Jurkat, Clone E6-1 (cell line): Measurements from ENCODE around the gene CD226. TPM values are rescaled to one million over a fixed set of nuclear protein-coding genes. Genes with fewer than 3 reads are reported as not detected.
"Not testable (repeated sequence)": the region's sequence is repeated elsewhere in the genome, so short reads cannot be mapped to it uniquely, and the experiment has no call there.

Source experiments
- DNase-seq: peaks from one replicate; pipeline ENCODE4 v3.0.0-alpha.2; 2011; ENCODE audit warnings: low read depth, low spot score
- H3K4me3 ChIP-seq: 2 replicates; pipeline ENCODE4 v1.5.1; 2011; ENCODE audit warnings: mild to moderate bottlenecking, low read length, control low read depth, moderate library complexity
- polyA plus RNA-seq: library from polyadenylated mRNA; unstranded; fragments of >200 nt; gene quantifications from one replicate; pipeline ENCODE4 v1.2.1, GENCODE V29; 2012; ENCODE audit warnings: missing spikeins; ENCODE audit not compliant: insufficient read length, insufficient read depth

The CD226 gene
- polyA plus RNA-seq: not detected

DNA sequence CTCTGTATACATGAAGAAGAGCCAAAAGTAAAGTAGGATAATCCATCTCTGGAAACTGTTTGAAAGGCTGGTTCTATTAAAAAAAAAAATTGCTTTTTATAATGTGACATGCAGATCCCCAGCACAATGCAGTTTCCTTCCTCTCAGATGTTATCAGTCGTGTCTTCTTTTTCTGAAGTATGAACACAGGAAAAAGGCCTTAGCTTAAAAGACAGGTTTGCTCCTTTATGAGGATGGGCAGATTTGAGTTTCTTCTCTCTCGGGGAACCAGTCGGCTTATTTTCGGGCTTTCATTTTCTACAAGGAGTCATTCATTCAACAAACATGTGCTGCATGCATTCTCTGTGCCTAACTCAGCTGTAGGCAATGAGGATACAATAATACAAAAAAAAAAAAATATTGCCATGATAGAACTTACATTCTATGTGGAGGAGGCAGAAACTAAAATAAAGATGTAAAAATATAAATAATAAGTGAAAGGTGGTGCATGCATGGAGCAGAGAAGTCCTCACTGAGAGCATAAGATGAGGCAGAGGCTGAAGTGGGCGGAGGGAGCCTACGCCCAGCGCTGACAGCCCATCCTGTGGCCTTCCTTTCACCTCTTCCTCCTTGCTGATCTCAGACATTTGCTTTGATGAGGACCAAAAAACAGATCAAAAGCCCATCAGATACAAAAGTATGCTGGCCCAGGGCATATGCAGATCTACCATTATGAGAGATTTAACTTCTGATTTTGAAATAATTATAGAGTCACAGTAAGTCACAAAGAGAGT is at the start of gene CD226:
Gene CD226 (minus strand): TSS at position 513 of the 773 bp plus-strand sequence. CDS start 467 bp downstream, at position 46.
- peak; percentile 87 for DNase-seq
- H3K4me3 ChIP-seq: peak within 1 kb of the TSS; percentile 45

DNA sequence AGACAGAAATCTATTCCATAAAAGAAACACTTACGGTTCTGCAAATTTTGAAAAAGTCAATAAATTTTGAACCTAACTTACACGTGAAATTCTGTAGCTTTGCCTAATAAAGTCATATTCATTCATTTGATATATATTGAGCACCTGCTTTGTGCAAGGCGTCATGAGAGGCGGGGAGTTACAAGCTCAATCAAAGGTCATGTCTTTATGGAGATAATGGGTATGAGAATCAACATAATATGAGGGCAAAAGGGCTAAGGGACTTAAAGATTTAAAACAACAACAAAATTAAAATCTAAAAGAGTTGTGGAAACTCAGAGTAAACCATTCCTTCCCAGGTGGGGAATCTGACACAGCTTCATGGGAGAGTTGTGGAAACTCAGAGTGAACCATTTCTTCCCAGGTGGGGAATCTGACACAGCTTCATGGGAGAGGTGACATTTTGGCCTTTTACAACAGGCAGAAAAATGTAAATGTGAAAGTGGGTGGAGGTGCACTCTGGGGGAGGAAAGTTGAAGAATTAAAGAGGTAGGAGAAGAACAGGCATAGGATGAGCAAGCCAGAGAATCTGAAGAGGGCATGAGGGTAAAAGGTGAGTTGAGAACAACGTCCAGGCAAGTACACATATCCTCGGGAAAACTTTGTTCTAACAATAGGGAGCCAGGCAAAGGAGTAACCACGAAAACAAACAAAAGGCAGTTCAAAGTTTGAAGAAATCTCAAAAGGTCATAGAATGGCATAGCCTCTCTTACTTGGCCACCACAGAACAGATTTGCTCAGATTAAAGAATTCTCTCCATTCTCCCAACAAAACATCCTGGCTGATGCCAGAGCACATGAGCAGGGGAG is 49.5 kb upstream of the CD226 start:
- DNase-seq: no peak

DNA sequence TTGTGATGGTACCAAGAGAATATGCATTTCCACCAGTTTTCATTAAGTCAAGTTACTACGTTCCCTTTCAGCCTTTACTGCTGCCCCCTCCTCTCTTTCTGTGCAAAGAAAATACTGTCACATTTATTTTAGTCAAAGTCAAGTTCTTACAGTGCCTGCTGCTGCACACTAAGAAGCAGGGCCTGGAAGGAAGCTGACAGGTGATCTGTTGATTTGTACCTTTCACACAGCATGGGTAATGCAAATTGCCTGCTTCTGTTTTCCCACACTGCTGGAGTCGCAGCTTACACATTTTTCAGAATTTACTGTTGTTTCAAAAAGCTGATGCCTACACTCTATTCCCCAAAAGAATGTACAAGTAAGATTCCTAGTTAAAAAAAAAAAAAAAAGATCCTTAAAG is 48.7 kb upstream of the CD226 start:
- DNase-seq: no peak
- no peak overlapping the region for H3K4me3 ChIP-seq

More for the DNA sequence above, 49.5 kb upstream of the CD226 start:
- no peak overlapping the region for H3K4me3 ChIP-seq

DNA sequence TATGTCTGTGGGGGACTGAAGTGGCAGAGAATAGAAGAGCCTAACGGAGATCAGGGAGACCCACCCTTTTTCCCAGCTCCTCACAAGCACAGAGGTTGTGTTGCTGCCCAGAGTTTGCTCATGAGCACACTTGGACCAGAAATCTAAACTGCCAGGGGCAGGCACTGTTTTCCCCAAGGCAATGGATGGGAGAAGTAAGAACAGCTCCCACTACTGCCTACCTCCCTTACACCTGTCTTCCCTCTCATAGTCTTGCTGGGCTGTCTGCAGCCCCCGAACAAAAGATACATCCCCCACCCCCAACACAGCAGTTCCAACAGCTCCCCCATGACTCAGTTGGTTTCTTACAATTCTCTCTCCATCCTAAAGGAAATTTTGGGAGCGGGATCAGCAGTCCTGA is 48.1 kb upstream of the CD226 start:
- H3K4me3 ChIP-seq: no peak overlapping the region
- DNase-seq: no peak

DNA sequence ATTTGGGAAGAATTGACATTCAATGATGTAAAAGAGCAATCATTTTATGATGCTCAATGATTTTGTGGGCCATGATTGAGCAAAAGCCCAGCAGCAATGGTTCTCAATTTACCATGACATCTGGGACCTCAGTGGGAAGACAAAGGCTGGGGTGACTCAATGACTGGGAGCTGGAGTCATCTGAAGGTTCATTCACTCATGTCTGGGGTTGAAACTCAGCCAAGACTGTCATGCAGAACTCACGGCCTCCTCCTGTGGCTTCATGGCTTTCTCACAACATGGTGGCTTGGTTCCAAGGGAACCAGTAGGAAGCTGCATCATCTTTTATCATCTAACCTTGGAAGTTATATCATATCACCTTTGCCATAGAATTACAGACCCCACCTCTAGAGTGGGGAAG is 45.1 kb upstream of the CD226 start:
- DNase-seq: no peak
- H3K4me3 ChIP-seq: no peak overlapping the region

DNA sequence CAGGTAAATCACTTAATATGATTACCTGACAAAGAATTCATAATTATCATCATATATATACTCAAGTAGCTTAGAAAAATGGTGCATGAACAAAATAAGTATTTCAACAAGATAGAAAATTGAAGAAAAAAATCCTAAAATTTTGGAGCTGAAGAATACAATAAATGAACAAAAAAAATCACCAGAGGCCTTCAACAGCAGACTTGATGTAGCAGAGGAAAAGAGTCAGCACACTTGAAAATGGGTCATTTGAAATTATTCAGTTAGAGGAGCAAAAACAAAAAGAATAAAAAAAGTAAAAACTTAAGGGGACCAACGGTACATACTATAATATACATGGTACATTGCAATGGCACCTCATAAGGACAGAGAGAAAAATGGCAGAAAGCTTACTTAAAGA is 40.2 kb upstream of the CD226 start:
- no peak overlapping the region for H3K4me3 ChIP-seq
- DNase-seq: no peak

DNA sequence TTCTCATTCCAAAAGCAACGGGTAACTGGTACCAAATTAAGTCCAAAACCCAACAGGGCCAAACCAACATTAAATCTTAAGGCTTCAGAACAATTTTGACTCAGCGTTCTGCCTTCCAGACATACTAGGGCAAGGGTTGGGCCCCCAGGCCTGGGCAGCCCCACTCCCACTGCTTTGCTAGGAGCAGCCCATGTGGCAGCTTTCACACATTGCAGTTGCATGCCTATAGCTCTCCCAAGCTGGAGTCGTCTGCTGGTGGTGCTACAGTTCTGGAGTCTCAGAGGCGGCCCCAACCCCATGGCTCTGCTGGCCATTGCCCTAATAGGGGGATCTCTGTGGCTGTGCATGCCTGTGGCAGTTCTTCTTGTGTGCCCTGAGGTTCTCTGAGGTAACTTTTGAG is 37.6 kb upstream of the CD226 start:
- no peak overlapping the region for H3K4me3 ChIP-seq
- no peak for DNase-seq

DNA sequence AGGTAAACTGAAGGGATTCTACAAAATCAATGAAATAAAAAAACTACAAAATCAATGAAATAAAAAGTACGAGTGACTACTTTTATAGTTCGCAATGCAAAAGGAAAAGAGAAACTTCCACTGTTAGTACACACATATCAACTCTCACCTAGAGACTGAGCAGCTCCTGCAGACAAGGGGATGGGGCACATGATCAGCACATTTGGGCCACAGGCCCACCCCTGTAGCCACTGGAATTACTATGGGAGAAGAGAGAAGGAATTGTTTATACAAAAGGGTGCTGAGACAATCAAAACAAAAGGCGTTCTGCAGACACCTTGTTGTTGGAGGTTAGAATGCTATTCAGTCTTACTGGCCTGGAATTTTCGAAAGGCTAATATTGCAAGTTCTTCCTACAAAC is 34.7 kb upstream of the CD226 start:
- H3K4me3 ChIP-seq: no peak overlapping the region
- no peak for DNase-seq

DNA sequence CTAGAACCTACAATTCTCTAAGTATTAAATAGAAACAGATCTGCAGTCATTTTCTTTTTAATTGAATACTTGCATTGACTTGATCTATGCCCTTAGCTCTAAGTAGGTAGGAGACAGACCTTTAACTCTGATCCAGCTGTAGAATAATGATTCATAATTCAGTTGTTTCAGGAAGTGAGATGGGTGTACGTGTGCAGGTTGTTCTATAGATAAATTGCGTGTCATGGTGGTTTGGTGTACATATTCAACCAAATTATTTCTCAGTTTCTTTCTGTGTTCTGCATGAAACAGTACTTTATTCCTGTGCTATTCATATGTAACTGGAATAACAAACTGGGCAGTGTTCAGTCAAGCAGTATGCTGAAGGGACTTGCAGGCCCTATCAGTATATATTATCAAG is 34.3 kb upstream of the CD226 start:
- H3K4me3 ChIP-seq: no peak overlapping the region
- no peak for DNase-seq

DNA sequence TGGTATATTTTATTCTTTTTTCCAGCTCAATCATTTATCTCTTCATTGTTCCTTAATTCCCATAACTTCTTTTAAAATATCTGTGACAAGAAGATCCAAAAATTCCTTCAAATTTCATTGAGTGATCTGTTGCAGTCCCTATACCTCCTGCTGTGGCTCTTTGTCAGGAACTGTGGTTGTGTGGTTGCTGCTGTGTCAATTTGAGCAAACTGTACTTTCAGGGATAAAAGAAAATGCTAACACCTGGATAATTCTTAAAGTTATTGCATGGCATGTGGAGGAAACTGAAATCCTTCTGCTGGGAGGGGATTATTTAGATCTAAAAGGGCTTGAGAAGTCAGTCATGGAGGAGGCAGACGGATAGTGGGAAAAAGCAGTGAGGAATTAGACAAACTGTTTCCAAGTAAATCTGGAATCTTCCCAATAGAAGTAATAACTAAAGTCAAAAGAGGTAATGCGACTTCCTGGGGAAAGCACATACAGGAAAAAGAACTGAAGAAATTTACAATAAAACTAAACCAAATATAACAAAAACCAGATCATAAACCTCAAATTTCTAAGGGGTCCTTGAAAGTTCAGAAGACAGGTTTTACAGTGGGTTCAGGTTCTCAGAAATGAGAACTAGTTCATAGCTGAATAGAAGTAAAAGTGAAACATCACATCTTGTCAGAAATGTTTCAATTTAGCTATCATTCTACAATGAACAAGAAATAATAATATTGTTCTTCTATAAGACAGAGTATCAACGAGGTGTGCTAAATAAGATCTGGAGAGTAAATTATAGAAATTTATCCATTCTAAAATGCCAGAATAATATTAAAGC is 33.5 kb upstream of the CD226 start:
- no peak overlapping the region for H3K4me3 ChIP-seq

DNA sequence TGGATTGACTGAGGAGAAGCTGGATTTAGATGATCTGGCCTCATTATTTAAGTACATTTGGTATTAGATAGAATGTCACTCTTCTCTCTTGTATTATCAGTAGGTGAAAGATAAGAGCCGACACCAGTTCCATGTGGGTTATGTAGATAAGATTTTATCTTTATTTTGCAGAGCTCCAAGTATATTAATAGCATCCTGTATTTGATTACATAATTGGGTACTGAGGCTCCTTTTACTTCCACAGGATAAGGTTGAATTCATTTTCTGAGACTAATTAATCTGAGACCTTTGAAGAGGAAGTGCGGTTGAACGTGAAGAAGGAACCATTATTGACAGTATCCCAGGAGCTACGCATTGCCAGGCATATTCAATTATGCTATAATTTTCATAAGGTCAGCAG is 32.8 kb upstream of the CD226 start:
- DNase-seq: peak; percentile 88
- no peak overlapping the region for H3K4me3 ChIP-seq

More for the DNA sequence above, 33.5 kb upstream of the CD226 start:
- DNase-seq: peak; percentile 75

DNA sequence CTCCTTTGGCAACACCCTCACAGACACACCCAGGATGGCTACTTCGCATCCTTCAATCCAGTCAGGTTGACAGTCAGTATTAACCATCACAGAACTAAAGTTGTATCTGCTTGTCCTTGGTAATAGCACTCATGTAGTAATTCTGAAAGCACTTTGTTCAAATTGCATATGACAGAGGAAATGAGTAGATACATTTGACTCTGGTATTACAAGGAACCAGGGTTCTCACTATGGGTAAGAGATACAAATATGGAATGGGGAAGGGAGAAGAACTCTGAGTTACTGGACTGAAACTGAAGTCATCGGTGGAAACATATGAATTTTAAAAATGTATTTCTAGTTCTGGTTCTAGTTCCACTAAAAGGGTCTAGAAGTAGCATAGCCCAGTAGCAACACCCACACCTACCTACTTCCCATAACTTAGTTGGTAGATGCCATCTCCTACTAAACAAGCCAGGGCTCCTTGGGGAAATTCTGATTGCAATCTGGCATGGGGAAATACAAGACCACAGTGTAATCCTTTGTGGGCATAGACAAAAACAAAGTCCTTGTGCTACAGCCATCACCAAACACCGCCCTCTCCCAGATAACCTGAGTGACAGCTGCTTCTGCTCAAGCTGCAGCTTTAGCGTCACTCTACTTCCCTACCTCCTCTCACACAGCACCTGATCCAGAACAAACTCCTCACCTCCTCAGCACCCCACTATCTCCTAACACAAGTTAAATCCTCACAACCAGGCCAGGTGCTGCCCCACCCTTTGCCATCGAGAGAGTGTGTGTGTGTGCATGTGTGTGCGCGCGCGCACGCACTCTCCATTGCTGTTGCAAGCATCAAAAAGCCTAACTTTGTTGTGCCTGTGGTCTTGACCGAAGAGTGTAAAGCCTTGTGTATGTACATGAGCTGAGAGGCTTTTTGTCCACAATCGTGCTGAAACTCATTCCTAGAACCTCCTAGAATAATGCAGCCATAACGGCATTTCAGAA is 31.4 kb upstream of the CD226 start:
- no peak for DNase-seq
- no peak overlapping the region for H3K4me3 ChIP-seq

DNA sequence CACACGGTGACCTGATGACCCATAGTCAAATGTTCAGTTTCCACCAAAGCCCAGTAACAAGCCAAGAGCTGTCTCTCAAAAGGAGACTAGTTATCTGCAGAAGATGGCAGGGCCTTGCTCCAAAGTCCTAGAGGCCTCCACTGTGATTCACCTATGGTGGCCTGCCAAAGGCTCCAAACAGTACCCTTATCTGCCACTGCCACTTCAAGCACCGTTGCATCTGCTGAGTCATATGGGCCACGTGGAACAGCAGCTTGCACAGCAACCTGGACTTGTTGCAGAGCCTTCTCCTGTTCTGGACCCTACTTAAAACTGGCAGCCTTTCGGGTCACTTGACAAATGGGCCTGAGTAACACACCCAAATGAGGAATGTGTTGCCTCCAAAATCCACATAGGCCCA is 27.6 kb upstream of the CD226 start:
- not testable (repeated sequence) for H3K4me3 ChIP-seq, DNase-seq

DNA sequence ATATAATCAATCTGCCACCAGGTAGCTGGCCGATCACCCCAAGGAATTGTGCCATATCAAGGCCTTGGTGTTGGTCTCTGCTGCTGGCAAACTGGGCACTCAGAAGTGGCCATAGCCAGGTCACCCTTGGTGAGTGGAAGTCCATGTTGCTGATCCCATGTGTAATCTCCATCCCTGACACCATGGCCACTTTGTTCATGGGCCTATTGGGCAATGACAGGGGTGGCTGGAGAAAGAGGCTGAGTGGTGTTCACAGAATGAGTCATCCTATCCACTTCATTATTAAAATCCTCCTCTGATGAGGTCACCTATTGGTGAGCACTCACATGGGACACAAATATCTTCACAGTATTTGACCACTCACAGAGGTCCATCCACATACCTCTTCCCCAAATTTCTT is 26.7 kb upstream of the CD226 start:
- no peak overlapping the region for H3K4me3 ChIP-seq
- no peak for DNase-seq

DNA sequence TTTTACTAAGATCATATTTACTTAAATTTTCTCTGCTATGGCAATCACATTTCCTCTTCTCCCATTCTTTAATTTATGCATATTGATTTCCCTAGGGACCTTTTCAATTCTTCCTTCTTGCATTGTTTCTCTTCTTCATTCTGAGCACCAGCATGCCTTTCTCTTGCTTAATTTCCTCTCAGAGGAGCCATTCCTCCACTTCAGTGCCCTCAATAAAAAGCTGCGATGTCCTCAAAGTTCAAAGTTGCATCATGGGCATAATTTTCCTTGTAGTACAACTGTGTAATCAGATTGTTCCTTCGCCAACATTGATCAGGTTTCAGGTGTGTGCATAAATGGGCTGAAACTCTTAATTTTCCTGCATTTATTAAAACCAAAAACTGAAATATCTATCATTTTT is 21.8 kb upstream of the CD226 start:
- DNase-seq: no peak
- no peak overlapping the region for H3K4me3 ChIP-seq

DNA sequence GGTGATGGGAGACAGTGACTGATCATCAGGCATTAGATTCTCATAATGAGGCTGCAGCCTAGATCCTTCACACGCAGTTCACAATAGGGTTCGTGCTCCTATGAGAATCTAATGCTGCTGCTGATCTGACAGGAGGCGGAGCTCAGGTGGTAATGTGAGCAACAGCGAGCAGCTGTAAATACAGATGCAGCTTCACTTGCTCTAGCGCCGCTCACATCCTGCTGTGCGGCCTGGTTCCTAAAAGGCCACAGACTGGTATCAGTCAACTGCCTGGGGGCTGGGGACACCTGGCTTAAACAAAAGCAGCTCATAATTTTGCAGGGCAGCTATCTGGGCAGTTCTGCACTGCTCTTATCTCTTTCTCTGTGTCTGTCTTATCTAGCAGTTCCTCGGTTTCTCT is 20.4 kb upstream of the CD226 start:
- peak; percentile 95 for DNase-seq
- peak overlapping the region; percentile 49 for H3K4me3 ChIP-seq

DNA sequence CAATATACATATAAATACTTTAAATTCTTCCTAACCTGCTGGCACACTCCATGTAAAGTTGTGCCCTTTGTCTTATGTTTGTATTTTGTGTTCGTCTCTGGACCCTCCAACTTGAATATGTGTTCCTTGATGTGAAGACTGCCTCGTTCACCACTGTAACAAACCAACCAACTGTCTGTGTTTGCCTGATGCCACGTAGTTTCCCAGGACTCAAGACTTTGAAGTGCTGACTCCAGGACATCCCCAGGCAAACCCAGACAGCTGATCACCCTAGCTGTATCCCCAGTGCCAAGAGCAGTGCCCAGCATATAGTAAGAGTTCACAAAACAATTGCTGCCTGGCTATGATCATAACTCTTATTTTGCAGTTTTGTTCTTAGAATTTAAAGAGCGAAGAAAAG is 15.5 kb upstream of the CD226 start:
- DNase-seq: no peak
- no peak overlapping the region for H3K4me3 ChIP-seq

DNA sequence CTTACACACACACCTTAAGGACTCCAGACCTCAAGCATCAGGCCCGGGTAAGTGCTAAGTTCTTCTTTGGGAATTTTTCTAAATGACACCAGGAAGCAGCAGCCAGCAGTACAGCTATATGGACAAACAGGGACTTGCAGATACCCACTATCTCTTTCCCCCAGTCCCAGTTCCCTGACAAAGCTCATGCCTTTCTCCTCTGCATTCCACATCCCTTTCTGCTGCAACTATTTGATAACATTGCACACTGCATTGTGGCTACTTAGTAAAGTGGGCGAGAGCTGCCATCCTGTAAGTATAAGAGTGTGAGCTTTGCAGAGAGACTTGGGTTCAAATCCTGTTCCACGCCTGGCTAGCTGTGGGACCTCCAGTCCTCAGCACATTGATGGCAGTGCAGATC is 14.0 kb upstream of the CD226 start:
- no peak for DNase-seq
- H3K4me3 ChIP-seq: no peak overlapping the region
